ENCODE results near the gene AUTS2. TPM values are rescaled to one million over a fixed set of nuclear protein-coding genes. Genes with fewer than 3 reads are reported as not detected.
A peak's percentile ranks its signal among the peaks of the same experiment; 100 is the strongest.
"Not testable (repeated sequence)": the region's sequence is repeated elsewhere in the genome, so short reads cannot be mapped to it uniquely, and the experiment has no call there.

AUTS2 gene
- total RNA-seq, 1 donor from 2014 or later: 40.0 TPM

- peak; percentile 55 for DNase-seq
Observed at GRCh38 chr7:70353330-70353945, 755.2 kb downstream of the AUTS2 start.

GRCh38 chr7:70353946-70354335, 755.7 kb downstream of the AUTS2 start:
- DNase-seq: peak; percentile 26

- DNase-seq: no peak
Observed at GRCh38 chr7:70354409-70355169, 756.3 kb downstream of the AUTS2 start.

- peak; percentile 78 for DNase-seq
Observed at GRCh38 chr7:70355198-70356020, 757.1 kb downstream of the AUTS2 start.

- DNase-seq: peak; percentile 37
Observed at GRCh38 chr7:70356085-70356786, 758.0 kb downstream of the AUTS2 start.

GRCh38 chr7:70356787-70357328, 758.6 kb downstream of the AUTS2 start:
- peak; percentile 81 for DNase-seq

- no peak for DNase-seq
Observed at GRCh38 chr7:70360557-70360956, 762.3 kb downstream of the AUTS2 start.

- DNase-seq: no peak
Observed at GRCh38 chr7:70361821-70362220, 763.5 kb downstream of the AUTS2 start.

GRCh38 chr7:70364393-70364792, 766.1 kb downstream of the AUTS2 start:
- DNase-seq: not testable (repeated sequence)

GRCh38 chr7:70371652-70372051, 773.4 kb downstream of the AUTS2 start:
- DNase-seq: no peak

GRCh38 chr7:70372768-70373515, 774.7 kb downstream of the AUTS2 start:
- no peak for DNase-seq

- no peak for DNase-seq
Observed at GRCh38 chr7:70374772-70375533, 776.7 kb downstream of the AUTS2 start.

- DNase-seq: no peak
Observed at GRCh38 chr7:70376561-70377031, 778.3 kb downstream of the AUTS2 start.

GRCh38 chr7:70377957-70378356, 779.7 kb downstream of the AUTS2 start:
- no peak for DNase-seq

- DNase-seq: no peak
Observed at GRCh38 chr7:70379210-70379609, 780.9 kb downstream of the AUTS2 start.

- DNase-seq: peak; percentile 49
Observed at GRCh38 chr7:70380421-70381015, 782.2 kb downstream of the AUTS2 start.

- no peak for DNase-seq
Observed at GRCh38 chr7:70383066-70383782, 784.9 kb downstream of the AUTS2 start.

GRCh38 chr7:70384024-70384423, 785.7 kb downstream of the AUTS2 start:
- DNase-seq: no peak

GRCh38 chr7:70384891-70385290, 786.6 kb downstream of the AUTS2 start:
- DNase-seq: no peak

Measured in tongue (tissue), 2 donors.